ENCODE data around the gene GALNT6. TPM values are rescaled to one million over a fixed set of nuclear protein-coding genes. Genes with fewer than 3 reads are reported as not detected.

The GALNT6 gene
- total and polyA plus RNA-seq, 2 donors (not counting 1 experiment from before 2014, with no cell fraction given) = 25.2 to 115 TPM

- H3K9ac ChIP-seq (ENCODE audit: insufficient read depth, low read length) = no peak overlapping the region
- TF ChIP-seq CTCF (conservative IDR thresholded peaks at IDR 0.05 in 1 of 2, IDR thresholded peaks at IDR 0.05 in 1 of 2; ENCODE audit: low read depth in 1 of 2, low read length in 2 of 2) = no peak
- TF ChIP-seq EZH2 (IDR thresholded peaks at IDR 0.05; ENCODE audit: low read length, missing control alignments) = no peak
- no peak for DNase-seq (ENCODE audit: low read depth in 2 of 2)
Observed at GRCh38 chr12:51413149-51413548, 21.9 kb upstream of the GALNT6 start.

DNA sequence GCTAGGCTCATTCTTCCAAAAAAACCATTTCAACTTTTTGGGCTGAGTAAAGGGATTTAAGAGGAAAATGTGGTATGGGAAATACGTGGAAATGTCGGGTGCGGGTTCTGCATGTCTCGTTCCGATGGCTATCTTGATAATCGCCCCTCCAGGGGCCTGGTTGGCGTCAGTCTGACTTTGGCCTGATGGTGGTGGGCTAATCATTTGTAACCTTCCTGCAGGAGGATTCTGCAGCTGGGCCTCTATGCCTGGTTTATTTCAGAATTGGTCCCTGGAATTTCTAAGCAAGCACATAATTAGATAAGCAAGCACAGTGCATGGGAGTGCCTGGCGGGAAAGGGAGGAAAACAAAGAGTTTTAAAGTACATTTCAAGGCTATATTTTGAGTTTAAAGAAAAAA lies 18.6 kb upstream of the GALNT6 start:
- no peaks in the 10 kb centered on the region for H3K4me1 ChIP-seq (ENCODE audit: control insufficient read depth, extremely low read depth, insufficient read depth, low read length)

More at GRCh38 chr12:51413149-51413548, 21.9 kb upstream of the GALNT6 start:
- Histone ChIP-seq H3K27me3 (ENCODE audit: control insufficient read depth, insufficient read depth, low read length) (no peaks in the 10 kb centered on the region), H3K4me2 (ENCODE audit: extremely low read depth, insufficient read depth, low read length) (no peak overlapping the region), H3K4me1 (ENCODE audit: control insufficient read depth, extremely low read depth, insufficient read depth, low read length) (no peaks in the 10 kb centered on the region), H2AFZ (ENCODE audit: low read length) (no peak overlapping the region), H3K9me3 (ENCODE audit: control insufficient read depth, insufficient read depth, low read depth, low read length) (no peaks in the 10 kb centered on the region), H3K79me2 (ENCODE audit: control insufficient read depth, insufficient read depth, low read length) (no peaks in the 10 kb centered on the region), H3K4me3 (replicated peaks in 1 of 4; ENCODE audit: control extremely low read depth in 1 of 4, insufficient read depth in 1 of 4, low read depth in 3 of 4, low read length in 4 of 4) (no peak overlapping the region), H4K20me1 (ENCODE audit: control insufficient read depth, extremely low read depth, insufficient read depth, low read length) (no peaks in the 10 kb centered on the region), H3K27ac (ENCODE audit: insufficient read depth, low read length) (no peak overlapping the region), H3K36me3 (ENCODE audit: control insufficient read depth, insufficient read depth, low read length) (no peaks in the 10 kb centered on the region)

GRCh38 chr12:51407604-51408003 lies 16.4 kb upstream of the GALNT6 start:
- Histone ChIP-seq H3K9me3 (ENCODE audit: control insufficient read depth, insufficient read depth, low read depth, low read length) (no peaks in the 10 kb centered on the region), H3K79me2 (ENCODE audit: control insufficient read depth, insufficient read depth, low read length) (no peaks in the 10 kb centered on the region), H3K4me1 (ENCODE audit: control insufficient read depth, extremely low read depth, insufficient read depth, low read length) (no peaks in the 10 kb centered on the region), H3K27ac (ENCODE audit: insufficient read depth, low read length) (no peak overlapping the region), H4K20me1 (ENCODE audit: control insufficient read depth, extremely low read depth, insufficient read depth, low read length) (no peaks in the 10 kb centered on the region), H3K36me3 (ENCODE audit: control insufficient read depth, insufficient read depth, low read length) (no peaks in the 10 kb centered on the region), H3K4me3 (replicated peaks in 1 of 4; ENCODE audit: control extremely low read depth in 1 of 4, insufficient read depth in 1 of 4, low read depth in 3 of 4, low read length in 4 of 4) (no peak overlapping the region), H3K9ac (ENCODE audit: insufficient read depth, low read length) (no peak overlapping the region), H3K4me2 (ENCODE audit: extremely low read depth, insufficient read depth, low read length) (no peak overlapping the region), H3K27me3 (ENCODE audit: control insufficient read depth, insufficient read depth, low read length) (no peaks in the 10 kb centered on the region), H2AFZ (ENCODE audit: low read length) (no peak overlapping the region)
- DNase-seq (ENCODE audit: low read depth in 2 of 2) = no peak
- no peak for TF ChIP-seq CTCF (conservative IDR thresholded peaks at IDR 0.05 in 1 of 2, IDR thresholded peaks at IDR 0.05 in 1 of 2; ENCODE audit: low read depth in 1 of 2, low read length in 2 of 2)
- no peak for TF ChIP-seq EZH2 (IDR thresholded peaks at IDR 0.05; ENCODE audit: low read length, missing control alignments)

More for the DNA sequence above, 18.6 kb upstream of the GALNT6 start:
- Histone ChIP-seq H3K4me3 (replicated peaks in 1 of 4; ENCODE audit: control extremely low read depth in 1 of 4, insufficient read depth in 1 of 4, low read depth in 3 of 4, low read length in 4 of 4) (no peak overlapping the region), H3K79me2 (ENCODE audit: control insufficient read depth, insufficient read depth, low read length) (no peaks in the 10 kb centered on the region), H3K27me3 (ENCODE audit: control insufficient read depth, insufficient read depth, low read length) (no peaks in the 10 kb centered on the region), H3K27ac (ENCODE audit: insufficient read depth, low read length) (no peak overlapping the region), H4K20me1 (ENCODE audit: control insufficient read depth, extremely low read depth, insufficient read depth, low read length) (no peaks in the 10 kb centered on the region), H2AFZ (ENCODE audit: low read length) (no peak overlapping the region), H3K9me3 (ENCODE audit: control insufficient read depth, insufficient read depth, low read depth, low read length) (no peaks in the 10 kb centered on the region), H3K9ac (ENCODE audit: insufficient read depth, low read length) (no peak overlapping the region), H3K4me2 (ENCODE audit: extremely low read depth, insufficient read depth, low read length) (no peak overlapping the region), H3K36me3 (ENCODE audit: control insufficient read depth, insufficient read depth, low read length) (no peaks in the 10 kb centered on the region)
- no peak for DNase-seq (ENCODE audit: low read depth in 2 of 2)
- TF ChIP-seq CTCF (conservative IDR thresholded peaks at IDR 0.05 in 1 of 2, IDR thresholded peaks at IDR 0.05 in 1 of 2; ENCODE audit: low read depth in 1 of 2, low read length in 2 of 2) (no peak), EZH2 (IDR thresholded peaks at IDR 0.05; ENCODE audit: low read length, missing control alignments) (no peak)
